ENCODE results near the gene SERINC3.

The SERINC3 gene

DNA sequence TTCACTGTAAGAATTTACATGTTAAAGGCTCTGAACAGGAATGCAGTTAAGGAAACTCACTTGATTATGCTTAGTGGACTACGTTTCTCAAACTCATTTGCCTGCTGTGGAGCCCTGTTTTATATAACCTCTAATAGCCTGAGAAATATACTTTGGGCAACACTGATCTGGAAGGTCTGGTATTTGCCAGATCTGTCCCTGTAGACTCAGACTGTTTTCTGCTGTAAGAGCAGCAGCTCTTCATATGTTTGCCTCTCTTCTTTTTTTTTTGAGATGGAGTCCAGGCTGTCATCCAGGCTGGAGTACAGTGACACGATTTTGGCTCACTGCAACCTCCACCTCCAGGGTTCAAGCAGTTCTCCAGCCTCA lies 36.1 kb downstream of the SERINC3 start:
- ChIA-PET POLR2A (no interaction called here), CTCF (interaction anchor here (1.0 kb wide), 1 partner anchor 13 kb away, joined by 3 read pairs; no protein-coding TSS in a partner anchor)
- no peak for DNase-seq (ENCODE audit: extremely low spot score)
- TF ChIP-seq, protein P1, sequence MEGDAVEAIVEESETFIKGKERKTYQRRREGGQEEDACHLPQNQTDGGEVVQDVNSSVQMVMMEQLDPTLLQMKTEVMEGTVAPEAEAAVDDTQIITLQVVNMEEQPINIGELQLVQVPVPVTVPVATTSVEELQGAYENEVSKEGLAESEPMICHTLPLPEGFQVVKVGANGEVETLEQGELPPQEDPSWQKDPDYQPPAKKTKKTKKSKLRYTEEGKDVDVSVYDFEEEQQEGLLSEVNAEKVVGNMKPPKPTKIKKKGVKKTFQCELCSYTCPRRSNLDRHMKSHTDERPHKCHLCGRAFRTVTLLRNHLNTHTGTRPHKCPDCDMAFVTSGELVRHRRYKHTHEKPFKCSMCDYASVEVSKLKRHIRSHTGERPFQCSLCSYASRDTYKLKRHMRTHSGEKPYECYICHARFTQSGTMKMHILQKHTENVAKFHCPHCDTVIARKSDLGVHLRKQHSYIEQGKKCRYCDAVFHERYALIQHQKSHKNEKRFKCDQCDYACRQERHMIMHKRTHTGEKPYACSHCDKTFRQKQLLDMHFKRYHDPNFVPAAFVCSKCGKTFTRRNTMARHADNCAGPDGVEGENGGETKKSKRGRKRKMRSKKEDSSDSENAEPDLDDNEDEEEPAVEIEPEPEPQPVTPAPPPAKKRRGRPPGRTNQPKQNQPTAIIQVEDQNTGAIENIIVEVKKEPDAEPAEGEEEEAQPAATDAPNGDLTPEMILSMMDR (IDR thresholded peaks at IDR 0.05; ENCODE audit: control extremely low read depth, extremely low read depth, low read depth, missing control alignments), result no peak

DNA sequence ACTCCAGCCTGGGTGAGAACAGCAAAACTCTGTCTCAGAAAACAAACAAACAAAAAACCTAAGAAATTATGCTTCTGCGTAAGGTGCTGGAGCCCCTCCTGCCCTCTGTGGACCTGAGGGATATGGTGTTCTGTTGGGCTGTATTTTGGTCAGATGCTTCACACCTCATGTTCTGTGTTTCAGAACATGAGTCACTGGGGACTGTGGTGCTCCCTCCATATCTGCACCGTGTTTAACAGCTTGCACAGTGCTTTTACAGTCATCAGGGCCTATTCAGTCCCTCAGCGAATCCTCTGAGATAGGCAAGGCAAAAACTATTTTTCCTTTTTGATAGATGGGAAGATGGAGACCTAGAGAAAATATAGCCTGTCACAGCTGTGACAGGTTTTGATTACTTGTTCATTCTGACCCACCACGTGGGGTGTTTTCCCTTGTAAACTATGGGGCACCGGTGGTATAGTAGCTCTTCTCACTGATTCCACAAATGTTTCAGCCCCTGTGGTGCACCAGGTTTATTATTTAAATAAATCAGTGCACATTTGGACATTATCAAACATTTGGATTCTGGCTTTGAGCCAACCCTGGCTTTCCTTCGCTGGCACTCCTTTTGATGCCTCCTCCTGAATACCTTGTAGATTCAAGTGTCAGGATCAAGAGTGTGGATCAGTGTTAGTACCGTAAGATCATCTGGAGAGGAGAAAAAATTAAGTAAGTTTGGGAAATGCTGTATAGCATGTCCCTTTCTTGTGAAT lies 36.6 kb downstream of the SERINC3 start:
- DNase-seq (ENCODE audit: extremely low spot score), result no peak
- TF ChIP-seq, protein P1 (IDR thresholded peaks at IDR 0.05; ENCODE audit: control extremely low read depth, extremely low read depth, low read depth, missing control alignments), result no peak

DNA sequence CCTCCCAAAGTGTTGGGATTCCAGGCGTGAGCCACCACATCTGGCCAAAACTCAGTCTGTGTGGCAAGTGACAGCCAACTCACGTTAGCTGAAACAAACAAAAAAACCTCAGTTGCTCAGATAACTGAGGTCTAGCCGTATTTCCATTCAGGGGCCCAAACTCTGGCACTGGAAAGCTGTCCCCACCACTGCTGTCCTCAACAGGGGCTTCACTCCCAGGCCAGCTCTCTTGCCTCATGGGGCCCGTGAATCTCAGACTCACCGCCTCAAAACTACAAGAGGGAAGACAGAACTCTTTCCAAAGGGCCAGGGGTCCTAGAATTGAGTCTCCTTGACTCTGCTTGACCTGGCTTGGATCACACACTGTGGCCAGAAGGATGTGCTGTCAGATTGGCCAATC lies 38.8 kb downstream of the SERINC3 start:
- ChIA-PET CTCF (interaction anchor here (1.1 kb wide), 1 partner anchor 127 kb away, joined by 3 read pairs; no protein-coding TSS in a partner anchor), POLR2A (no interaction called here)
- TF ChIP-seq, protein P1 (IDR thresholded peaks at IDR 0.05; ENCODE audit: control extremely low read depth, extremely low read depth, low read depth, missing control alignments), result no peak
- DNase-seq (ENCODE audit: extremely low spot score), result no peak

More for the DNA sequence above, 36.6 kb downstream of the SERINC3 start:
- ChIA-PET POLR2A (no interaction called here), CTCF (interaction anchor here (1.0 kb wide), 1 partner anchor 13 kb away, joined by 3 read pairs; no protein-coding TSS in a partner anchor)

DNA sequence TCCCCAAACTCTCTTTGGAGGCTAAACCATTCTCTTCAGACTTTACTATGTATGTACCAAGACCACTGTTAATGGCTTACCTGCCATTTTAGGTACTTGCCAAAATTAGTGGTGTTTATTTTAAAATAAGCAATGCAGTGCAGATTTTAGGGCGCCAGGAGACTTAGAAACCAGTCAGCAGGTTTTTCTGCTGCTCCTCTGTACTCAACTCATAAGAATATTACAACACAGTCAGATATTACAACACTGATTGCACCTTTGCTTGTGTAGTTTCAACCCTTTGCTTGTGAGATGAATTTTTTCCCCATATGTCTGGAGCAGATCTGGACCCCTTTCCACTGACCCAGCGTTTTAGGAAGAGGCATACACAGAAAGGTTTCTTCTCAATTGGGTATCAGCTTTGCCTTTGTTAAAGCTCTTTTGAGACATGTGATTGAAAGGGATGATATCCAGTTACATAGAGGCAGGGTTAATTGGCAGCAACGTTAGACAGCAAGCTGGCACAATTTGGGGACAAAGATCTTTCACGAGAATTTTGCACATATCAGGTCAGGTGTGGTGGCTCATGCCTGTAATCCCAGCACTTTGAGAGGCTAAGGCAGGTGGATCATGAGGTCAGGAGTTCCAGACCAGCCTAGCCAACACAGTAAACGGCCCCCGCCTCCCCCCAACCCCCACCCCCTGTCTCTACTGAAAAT lies 40.0 kb downstream of the SERINC3 start:
- DNase-seq (ENCODE audit: extremely low spot score), result no peak
- TF ChIP-seq, protein P1 (IDR thresholded peaks at IDR 0.05; ENCODE audit: control extremely low read depth, extremely low read depth, low read depth, missing control alignments), result no peak
- ChIA-PET CTCF (interaction anchor here (1.2 kb wide), 1 partner anchor 11 kb away, joined by 4 read pairs; no protein-coding TSS in a partner anchor), POLR2A (no interaction called here)

DNA sequence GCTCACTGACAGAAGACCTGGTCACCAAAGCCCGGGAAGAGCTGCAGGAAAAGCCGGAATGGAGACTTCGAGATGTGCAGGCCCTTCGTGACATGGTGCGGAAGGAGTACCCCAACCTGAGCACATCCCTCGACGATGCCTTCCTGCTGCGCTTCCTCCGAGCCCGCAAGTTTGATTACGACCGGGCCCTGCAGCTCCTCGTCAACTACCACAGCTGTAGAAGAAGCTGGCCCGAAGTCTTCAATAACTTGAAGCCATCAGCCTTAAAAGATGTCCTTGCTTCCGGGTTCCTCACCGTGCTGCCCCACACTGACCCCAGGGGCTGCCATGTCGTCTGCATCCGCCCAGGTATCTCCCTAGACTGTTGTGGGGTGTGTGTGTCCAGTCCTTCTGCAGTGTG lies 41.8 kb downstream of the SERINC3 start:
- DNase-seq (ENCODE audit: extremely low spot score), result no peak
- TF ChIP-seq, protein P1 (IDR thresholded peaks at IDR 0.05; ENCODE audit: control extremely low read depth, extremely low read depth, low read depth, missing control alignments), result no peak
- ChIA-PET POLR2A (no interaction called here), CTCF (interaction anchor here (1.1 to 1.6 kb wide), 3 partner anchors 9 to 204 kb away, joined by 3 to 6 read pairs (median 5); no protein-coding TSS in a partner anchor)

DNA sequence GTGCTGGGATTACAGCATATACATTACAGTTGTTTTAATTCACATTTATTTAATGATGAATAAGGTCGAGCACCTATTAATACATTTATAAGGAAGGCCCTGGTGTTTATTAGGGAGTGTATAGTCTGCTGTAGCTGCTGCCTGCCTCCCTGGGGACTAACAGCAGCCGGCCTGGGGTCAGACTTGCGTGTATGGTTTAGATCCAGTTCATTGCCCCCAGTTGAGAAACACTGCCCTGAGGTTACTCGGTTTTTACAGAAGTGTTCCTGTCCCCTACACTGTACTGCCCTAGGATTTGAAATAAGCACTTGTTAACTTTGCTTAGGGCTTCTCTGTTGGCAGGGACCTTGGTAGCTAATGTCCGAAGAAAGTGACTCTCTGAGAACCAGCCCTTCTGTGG lies 42.2 kb downstream of the SERINC3 start:
- ChIA-PET POLR2A (no interaction called here), CTCF (interaction anchor here (1.1 to 1.6 kb wide), 3 partner anchors 9 to 205 kb away, joined by 3 to 6 read pairs (median 5); no protein-coding TSS in a partner anchor)
- TF ChIP-seq, protein P1 (IDR thresholded peaks at IDR 0.05; ENCODE audit: control extremely low read depth, extremely low read depth, low read depth, missing control alignments), result no peak
- DNase-seq (ENCODE audit: extremely low spot score), result peak; percentile 30
